HG03135 (cell line): ENCODE results near the gene ZNF385B.

ENCODE experiments used
- ATAC-seq: cut with Tn5 transposase; IDR thresholded peaks from one replicate; pipeline ENCODE4 v1.9.1; 2021; ENCODE audit warnings: mild to moderate bottlenecking, moderate library complexity; ENCODE audit not compliant: unreplicated experiment

The ZNF385B gene

GRCh38 chr2:179751163-179751809 is 110.1 kb downstream of the ZNF385B start:
- no peak for ATAC-seq

- ATAC-seq = no peak
Measured at GRCh38 chr2:179749210-179749609, 112.2 kb downstream of the ZNF385B start.

- ATAC-seq = no peak
Measured at GRCh38 chr2:179746981-179747380, 114.4 kb downstream of the ZNF385B start.

GRCh38 chr2:179745635-179746256 is 115.7 kb downstream of the ZNF385B start:
- no peak for ATAC-seq

DNA sequence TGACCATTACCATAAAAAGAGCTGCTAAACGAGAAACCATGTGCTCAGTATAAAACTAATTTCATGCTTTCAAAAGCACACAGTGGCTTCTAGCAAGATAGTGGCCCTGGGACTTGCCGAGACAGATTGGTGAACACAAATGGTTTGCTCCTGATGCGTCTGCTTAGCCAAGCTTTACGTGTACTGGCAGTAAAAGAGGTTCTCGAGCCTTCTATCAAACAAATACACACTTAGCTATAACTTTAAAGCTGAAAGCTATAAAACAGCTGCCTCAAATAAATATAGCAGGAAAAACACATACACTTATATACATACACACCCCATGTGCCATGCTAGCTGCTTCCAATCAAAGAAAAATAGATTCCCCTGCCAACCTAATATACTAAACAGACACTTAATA is 117.0 kb downstream of the ZNF385B start:
- ATAC-seq = no peak

DNA sequence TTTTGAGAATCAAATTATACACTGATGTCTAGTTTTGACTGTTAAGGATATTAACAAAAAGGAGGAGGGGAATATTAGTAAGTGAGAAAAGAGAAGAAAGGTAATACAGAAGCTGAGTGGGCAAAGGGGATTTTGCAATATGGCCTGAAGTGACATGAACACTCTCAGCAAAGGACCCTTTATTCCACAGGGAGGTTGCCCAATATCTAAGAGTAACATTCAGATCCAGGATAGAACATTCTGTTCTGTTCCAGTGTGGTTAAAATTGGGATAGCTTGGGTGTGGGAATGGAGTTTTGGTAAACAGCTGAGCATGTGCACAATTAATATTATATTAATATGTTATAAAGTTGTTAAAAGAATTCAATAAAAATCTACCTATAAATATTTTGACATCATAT is 120.1 kb downstream of the ZNF385B start:
- ATAC-seq = no peak

DNA sequence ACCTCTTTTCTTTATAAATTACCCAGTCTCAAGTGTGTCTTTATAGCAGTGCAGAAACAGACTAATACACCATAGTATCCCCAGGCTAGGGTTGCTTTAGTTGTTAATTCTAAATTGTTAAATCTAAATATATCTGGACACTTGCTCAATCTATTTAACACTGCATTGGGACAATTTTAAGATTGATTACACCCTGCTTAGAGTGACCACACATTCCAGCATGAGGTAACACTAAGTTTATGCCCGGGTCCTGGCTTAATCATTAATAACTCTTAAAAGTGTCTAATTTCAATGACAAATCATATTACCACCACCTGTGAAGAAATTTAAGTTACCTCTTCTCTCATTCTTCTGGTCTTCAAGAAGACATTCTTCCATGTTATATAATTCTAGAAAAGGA is 131.4 kb downstream of the ZNF385B start:
- no peak for ATAC-seq

DNA sequence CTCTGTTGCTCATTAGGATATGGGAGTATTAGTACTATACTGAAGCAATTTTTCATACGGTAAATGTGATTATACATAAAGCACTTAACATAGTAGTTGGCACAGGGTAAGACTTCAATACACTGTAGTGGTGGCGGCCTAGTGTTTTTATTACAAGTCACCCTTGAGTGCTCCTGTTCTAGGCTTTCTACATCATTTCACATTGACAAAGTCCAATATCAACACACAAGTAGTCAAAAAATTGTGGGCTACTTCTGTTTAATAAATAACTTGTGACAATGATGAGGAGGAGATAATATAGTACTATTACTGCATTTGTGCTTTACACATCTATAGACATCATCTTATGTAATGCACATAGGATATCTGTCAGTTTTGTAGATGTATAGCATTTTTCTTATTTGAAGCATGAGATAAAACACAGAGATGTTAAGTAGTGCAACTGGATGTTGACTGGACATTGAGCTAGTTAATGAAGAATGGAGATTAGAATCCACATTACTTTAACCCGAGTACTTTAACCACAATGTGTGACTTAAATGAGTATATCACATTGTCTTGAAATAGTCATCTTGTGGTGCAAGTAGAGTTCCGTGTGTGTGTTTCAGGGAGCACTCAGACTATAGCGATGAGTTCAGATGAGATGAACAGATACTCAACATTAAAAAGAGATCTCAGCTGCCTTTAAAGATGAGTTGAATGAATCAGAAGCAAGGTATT is 134.8 kb downstream of the ZNF385B start:
- ATAC-seq = no peak

DNA sequence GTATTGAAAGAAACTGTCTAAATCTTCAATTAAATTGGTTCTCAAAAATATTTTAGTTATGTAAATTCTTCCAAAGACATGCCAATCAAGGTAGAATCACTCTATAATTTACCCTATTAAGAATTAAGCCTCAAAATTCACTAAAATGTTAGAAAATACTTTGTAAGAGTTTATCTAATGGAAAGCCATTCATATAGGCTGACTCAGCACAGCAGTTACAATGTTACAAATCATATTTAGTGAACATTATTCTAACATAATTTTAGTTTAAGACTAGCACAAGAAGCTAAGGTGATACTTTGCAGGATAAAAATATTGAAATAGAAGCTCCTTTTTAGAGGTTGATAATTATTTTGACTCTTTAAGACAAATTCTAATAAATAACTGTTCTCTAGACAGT is 137.0 kb downstream of the ZNF385B start:
- no peak for ATAC-seq

DNA sequence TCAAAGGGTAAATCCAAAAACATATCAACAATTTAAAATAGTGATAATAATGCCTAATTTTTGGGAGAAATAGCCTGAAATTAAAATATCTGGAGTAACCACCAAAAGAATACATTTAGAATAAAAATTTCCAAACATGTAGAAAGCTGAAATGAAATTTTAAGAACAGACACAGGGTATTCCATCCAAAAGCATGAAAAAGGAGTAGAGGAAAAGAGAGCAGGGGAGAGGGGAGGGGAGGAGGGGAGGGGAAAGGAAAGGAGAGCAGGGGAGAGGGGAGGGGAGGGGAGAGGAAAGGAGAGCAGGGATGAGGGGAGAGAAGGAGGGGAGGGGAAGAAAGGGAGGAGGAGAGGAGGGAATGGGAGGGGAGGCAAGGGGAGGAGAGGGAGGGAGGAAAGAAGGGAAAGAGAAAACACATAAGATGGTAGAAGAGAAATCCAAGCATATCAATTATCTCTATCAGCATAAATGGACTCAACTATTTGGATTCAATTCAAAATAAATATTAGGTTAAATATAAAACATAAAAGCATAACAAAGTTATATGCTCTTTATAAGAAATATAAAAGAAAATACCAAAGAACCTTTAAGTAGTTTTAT is 141.1 kb downstream of the ZNF385B start:
- ATAC-seq = no peak

DNA sequence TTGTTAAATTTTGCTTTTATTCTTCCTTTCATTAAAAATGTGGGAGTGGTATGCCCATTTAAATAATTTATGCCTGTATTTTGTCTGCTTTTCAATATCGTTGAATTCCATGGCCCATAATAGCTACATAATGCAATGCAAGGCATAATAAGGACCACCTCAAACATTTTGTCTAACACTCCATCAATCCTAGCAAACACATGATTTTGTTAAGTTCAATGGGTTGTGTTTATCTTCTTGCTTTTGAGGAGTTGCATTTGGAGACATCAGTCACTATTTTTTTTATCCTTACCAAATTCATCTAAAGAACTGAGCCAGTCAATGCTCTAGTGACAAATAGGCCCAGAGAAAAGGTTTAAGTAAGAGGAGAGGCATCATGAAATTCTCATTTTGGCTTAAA is 145.5 kb downstream of the ZNF385B start:
- no peak for ATAC-seq

DNA sequence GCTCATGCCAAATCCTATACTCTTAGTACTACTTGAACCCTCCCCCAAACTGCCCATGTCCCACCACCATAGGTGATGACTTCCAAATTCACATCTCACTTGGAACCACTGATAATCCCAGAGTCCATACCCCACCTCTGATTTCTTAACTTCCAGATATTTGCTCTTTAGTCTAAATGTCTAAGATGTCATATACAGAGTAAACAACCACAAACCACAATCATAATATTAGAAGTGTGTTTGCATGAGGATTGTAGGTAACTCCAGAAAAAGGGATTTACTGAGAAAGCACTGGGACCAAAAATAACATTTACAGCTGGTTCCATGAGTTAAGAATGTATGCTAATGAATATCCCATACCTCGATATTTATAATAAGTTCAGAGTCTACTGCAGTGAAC is 146.2 kb downstream of the ZNF385B start:
- no peak for ATAC-seq

- no peak for ATAC-seq
Measured at GRCh38 chr2:179712825-179713224, 148.6 kb downstream of the ZNF385B start.

GRCh38 chr2:179711375-179711774 is 150.0 kb downstream of the ZNF385B start:
- ATAC-seq = no peak

GRCh38 chr2:179703702-179704101 is 157.7 kb downstream of the ZNF385B start:
- no peak for ATAC-seq

GRCh38 chr2:179702912-179703311 is 158.5 kb downstream of the ZNF385B start:
- ATAC-seq = no peak

- ATAC-seq = no peak
Measured at GRCh38 chr2:179701524-179702110, 159.8 kb downstream of the ZNF385B start.

DNA sequence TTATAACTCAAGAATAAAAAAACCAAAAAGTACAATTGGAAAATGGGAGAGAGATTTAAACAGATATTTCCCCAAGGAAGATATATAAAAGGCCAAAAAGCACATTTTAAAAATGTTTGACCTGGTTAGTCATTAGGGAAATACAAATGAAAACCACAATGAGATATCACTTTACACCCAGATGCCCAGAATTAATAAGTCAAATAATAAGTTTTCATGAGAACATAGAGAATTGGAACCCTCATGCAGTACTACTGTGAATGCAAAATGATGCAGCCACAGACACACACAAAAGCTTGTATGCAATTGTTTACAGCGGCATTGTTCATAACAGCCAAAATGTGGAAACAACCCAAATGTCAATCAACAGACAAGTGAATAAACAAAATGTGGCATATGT is 165.9 kb downstream of the ZNF385B start:
- no peak for ATAC-seq

DNA sequence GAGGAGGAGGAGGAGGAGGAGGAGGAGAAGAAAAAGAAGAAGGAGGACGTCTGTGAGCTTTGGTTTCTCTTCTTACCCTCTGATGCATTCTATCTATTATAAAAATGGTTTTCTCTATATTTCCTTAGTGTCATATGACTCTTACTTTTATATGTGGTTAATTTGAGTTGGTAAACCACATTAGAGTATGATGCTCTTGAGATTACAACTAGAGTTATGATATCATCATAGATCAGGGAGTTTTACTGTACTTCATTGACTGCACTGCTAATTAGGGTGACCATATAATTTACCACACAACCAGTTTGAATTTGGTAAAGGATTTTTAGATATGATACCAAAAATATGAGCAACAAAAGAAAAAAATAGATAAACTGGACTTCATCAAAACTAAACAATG is 166.4 kb downstream of the ZNF385B start:
- no peak for ATAC-seq

- ATAC-seq = no peak
Measured at GRCh38 chr2:179692610-179693009, 168.8 kb downstream of the ZNF385B start.

GRCh38 chr2:179692043-179692442 is 169.4 kb downstream of the ZNF385B start:
- no peak for ATAC-seq
